ENCODE measurements around the gene RER1. TPM values are rescaled to one million over a fixed set of nuclear protein-coding genes. Genes with fewer than 3 reads are reported as not detected.

Gene RER1
- polyA plus RNA-seq, 4 donors: 103 to 139 (median 125) TPM

- no peak for DNase-seq (ENCODE audit: low read depth in 4 of 4, low spot score in 3 of 4)
Measured at GRCh38 chr1:2386636-2387611, 4.7 kb upstream of the RER1 start.

GRCh38 chr1:2388004-2388913 is 3.4 kb upstream of the RER1 start:
- no peak for DNase-seq (ENCODE audit: low read depth in 4 of 4, low spot score in 3 of 4)

GRCh38 chr1:2389644-2390043 is 2.0 kb upstream of the RER1 start:
- DNase-seq (ENCODE audit: low read depth in 4 of 4, low spot score in 3 of 4): no peak

GRCh38 chr1:2391931-2392509 is 379 bp downstream of the RER1 start:
- DNase-seq (ENCODE audit: low read depth in 4 of 4, low spot score in 3 of 4): no peak

- no peak for DNase-seq (ENCODE audit: low read depth in 4 of 4, low spot score in 3 of 4)
Measured at GRCh38 chr1:2392686-2393085, 1.0 kb downstream of the RER1 start.

GRCh38 chr1:2393471-2393877 is 1.8 kb downstream of the RER1 start:
- no peak for DNase-seq (ENCODE audit: low read depth in 4 of 4, low spot score in 3 of 4)

GRCh38 chr1:2394220-2394619 is 2.6 kb downstream of the RER1 start:
- no peak for DNase-seq (ENCODE audit: low read depth in 4 of 4, low spot score in 3 of 4)

GRCh38 chr1:2394761-2395160 is 3.1 kb downstream of the RER1 start:
- DNase-seq (ENCODE audit: low read depth in 4 of 4, low spot score in 3 of 4): no peak

GRCh38 chr1:2395245-2395644 is 3.6 kb downstream of the RER1 start:
- no peak for DNase-seq (ENCODE audit: low read depth in 4 of 4, low spot score in 3 of 4)

- DNase-seq (ENCODE audit: low read depth in 4 of 4, low spot score in 3 of 4): no peak
Measured at GRCh38 chr1:2396059-2396458, 4.4 kb downstream of the RER1 start.

GRCh38 chr1:2396476-2396875 is 4.8 kb downstream of the RER1 start:
- DNase-seq (ENCODE audit: low read depth in 4 of 4, low spot score in 3 of 4): no peak

GRCh38 chr1:2397007-2397679 is 5.5 kb downstream of the RER1 start:
- no peak for DNase-seq (ENCODE audit: low read depth in 4 of 4, low spot score in 3 of 4)

GRCh38 chr1:2398871-2399270 is 7.2 kb downstream of the RER1 start:
- DNase-seq (ENCODE audit: low read depth in 4 of 4, low spot score in 3 of 4): no peak

- DNase-seq (ENCODE audit: low read depth in 4 of 4, low spot score in 3 of 4): peak in 1 of 4 donors; percentile 43
Measured at GRCh38 chr1:2399890-2400575, 8.4 kb downstream of the RER1 start.

GRCh38 chr1:2400576-2400909 is 8.9 kb downstream of the RER1 start:
- no peak for DNase-seq (ENCODE audit: low read depth in 4 of 4, low spot score in 3 of 4)

GRCh38 chr1:2400950-2401649 is 9.5 kb downstream of the RER1 start:
- no peak for DNase-seq (ENCODE audit: low read depth in 4 of 4, low spot score in 3 of 4)

GRCh38 chr1:2402420-2402819 is 10.8 kb downstream of the RER1 start:
- no peak for DNase-seq (ENCODE audit: low read depth in 4 of 4, low spot score in 3 of 4)

- no peak for DNase-seq (ENCODE audit: low read depth in 4 of 4, low spot score in 3 of 4)
Measured at GRCh38 chr1:2403273-2403672, 11.6 kb downstream of the RER1 start.

- no peak for DNase-seq (ENCODE audit: low read depth in 4 of 4, low spot score in 3 of 4)
Measured at GRCh38 chr1:2404142-2404889, 12.7 kb downstream of the RER1 start.
